GM12872 (cell line): ENCODE results near the gene CEACAM5.

Experiments used
- CTCF ChIP-seq: IDR thresholded peaks from 3 replicates; pipeline ENCODE4 v1.5.1; 2011; ENCODE audit warnings: low read depth, mild to moderate bottlenecking, low read length, moderate library complexity; ENCODE audit not compliant: insufficient read depth

CEACAM5 gene

GRCh38 chr19:41696402-41697197 is 11.8 kb upstream of the CEACAM5 start:
- no peak for TF ChIP-seq CTCF

- TF ChIP-seq CTCF: no peak
These were observed 11.1 kb upstream of the CEACAM5 start for GRCh38 chr19:41697198-41697855.

DNA sequence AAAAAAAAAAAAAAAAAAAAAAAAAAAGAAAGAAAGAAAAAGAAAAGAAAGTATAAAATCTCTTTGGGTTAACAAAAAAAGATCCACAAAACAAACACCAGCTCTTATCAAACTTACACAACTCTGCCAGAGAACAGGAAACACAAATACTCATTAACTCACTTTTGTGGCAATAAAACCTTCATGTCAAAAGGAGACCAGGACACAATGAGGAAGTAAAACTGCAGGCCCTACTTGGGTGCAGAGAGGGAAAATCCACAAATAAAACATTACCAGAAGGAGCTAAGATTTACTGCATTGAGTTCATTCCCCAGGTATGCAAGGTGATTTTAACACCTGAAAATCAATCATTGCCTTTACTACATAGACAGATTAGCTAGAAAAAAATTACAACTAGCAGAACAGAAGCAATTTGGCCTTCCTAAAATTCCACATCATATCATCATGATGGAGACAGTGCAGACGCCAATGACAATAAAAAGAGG is 9.6 kb upstream of the CEACAM5 start:
- no peak for TF ChIP-seq CTCF

- TF ChIP-seq CTCF: no peak
These were observed 9.0 kb upstream of the CEACAM5 start for GRCh38 chr19:41699231-41699967.

- TF ChIP-seq CTCF: no peak
These were observed 8.5 kb upstream of the CEACAM5 start for GRCh38 chr19:41699968-41700323.

- TF ChIP-seq CTCF: no peak
These were observed 7.8 kb upstream of the CEACAM5 start for GRCh38 chr19:41700381-41701195.
